Gastrocnemius medialis (tissue), 4 donors: Measurements from ENCODE around the gene CUX1. TPM values are rescaled to one million over a fixed set of nuclear protein-coding genes. Genes with fewer than 3 reads are reported as not detected.
"Not testable (repeated sequence)": the region's sequence is repeated elsewhere in the genome, so short reads cannot be mapped to it uniquely, and the experiment has no call there.

ENCODE experiments used
- ATAC-seq, 2 donors: fragments of 150-250 bp; one replicate each; pipeline ENCODE4 v1.9.1; 2016
- DNase-seq, 2 donors: peaks; one replicate each; pipeline ENCODE4 v3.0.0-alpha.2; 2019
- H3K27ac ChIP-seq, 4 donors: fragments of 200-600 bp; sonication (generic); 1 replicate in 1 of 4; 2 replicates in 3 of 4; pipeline ENCODE4 v1.5.1; 2016 to 2018; ENCODE audit warnings: mild to moderate bottlenecking in 2 of 4, moderate library complexity in 1 of 4
- H3K27me3 ChIP-seq, 3 donors: fragments of 200-600 bp; sonication (generic) in 2 of 3; 1 replicate in 1 of 3; 2 replicates in 2 of 3; pipeline versions ENCODE4 v1.5.1 to v1.6.0; 2016 to 2019; ENCODE audit warnings: mild to moderate bottlenecking in 1 of 3, moderate library complexity in 1 of 3
- H3K36me3 ChIP-seq, 2 donors: fragments of 200-600 bp; sonication (generic) in 1 of 2; one replicate each; pipeline ENCODE4 v1.5.1; 2017 to 2018
- H3K4me1 ChIP-seq, 2 donors: fragments of 200-600 bp; sonication (generic) in 1 of 2; one replicate each; pipeline ENCODE4 v1.5.1; 2016 to 2017; ENCODE audit warnings: mild to moderate bottlenecking in 2 of 2
- H3K4me3 ChIP-seq, 4 donors: fragments of 200-600 bp; sonication (generic) in 3 of 4; 1 replicate in 1 of 4; 2 replicates in 3 of 4; pipeline ENCODE4 v1.5.1; 2016 to 2019; ENCODE audit warnings: mild to moderate bottlenecking in 2 of 4
- H3K9me3 ChIP-seq, 3 donors: fragments of 200-600 bp; sonication (generic) in 2 of 3; 1 replicate in 1 of 3; 2 replicates in 2 of 3; pipeline ENCODE4 v1.5.1; 2016 to 2019
- POLR2A ChIP-seq, 2 donors: fragments of 450-650 bp; IDR thresholded peaks; one replicate each; pipeline ENCODE4 v1.6.1; 2017; ENCODE audit warnings: antibody characterized with exemption in 2 of 2, mild to moderate bottlenecking in 2 of 2, moderate library complexity in 2 of 2
- in situ Hi-C, 4 donors: fragments of 200-750 bp; cut with MboI; loops; one replicate each; pipeline versions ENCODE4 v1.15.0 to v1.8.0; 2017; ENCODE audit warnings: low sequenced_read_pairs in 4 of 4
- intact Hi-C: fragments of 100-400 bp; cut with DNase I; formaldehyde crosslinking; loops from one replicate; pipeline ENCODE4 v1.15.1; 2023; ENCODE audit warnings: low total_unique reads
- total RNA-seq, 4 donors: library from RNA; depleted of rRNA; stranded (reverse); fragments of >200 nt; gene quantifications; one replicate each; pipeline versions ENCODE4 v1.1.0 to v1.2.3, GENCODE V29; 2016
- TF ChIP-seq, protein P1 (sequence below), 5 experiments: fragments of 450-650 bp in 3 of 5; fragments of 200-600 bp in 2 of 5; sonication (generic) in 2 of 5; IDR thresholded peaks in 4 of 5; conservative IDR thresholded peaks in 1 of 5; 1 replicate in 4 of 5; 2 replicates in 1 of 5; pipeline ENCODE4 v1.5.1; 2016 to 2019; ENCODE audit warnings: antibody characterized with exemption in 5 of 5, mild to moderate bottlenecking in 3 of 5, moderate library complexity in 3 of 5

Gene CUX1
- total RNA-seq, 4 donors from 2014 or later = 44.1 to 57.9 (median 54.9) TPM

DNA sequence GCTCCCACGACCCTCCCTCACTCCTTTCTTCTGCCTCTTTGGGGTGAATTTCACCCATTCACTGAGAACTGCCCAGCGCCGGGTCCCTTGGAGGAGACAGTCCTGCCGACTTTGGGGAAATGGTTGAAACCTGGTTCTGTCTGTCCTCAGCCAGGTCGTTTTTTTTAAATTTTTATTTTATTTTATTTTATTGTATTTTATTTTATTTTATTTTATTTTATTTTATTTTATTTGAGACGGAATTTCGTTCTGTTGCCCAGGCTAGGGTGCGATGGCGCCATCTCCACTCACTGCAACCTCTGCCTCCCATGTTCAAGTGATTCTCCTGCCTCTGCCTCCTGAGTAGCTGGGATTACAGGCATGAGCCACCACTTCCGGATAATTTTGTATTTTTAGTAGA is 363.3 kb downstream of the CUX1 start:
- Histone ChIP-seq H3K27me3 (no peaks in the 10 kb centered on the region), H3K27ac (peak overlapping the region in 2 of 4 donors; percentile 77 to 81), H3K4me3 (no peak overlapping the region), H3K9me3 (no peaks in the 10 kb centered on the region), H3K36me3 (peaks cover 0 to 13% of the 10 kb centered on the region in 2 donors), H3K4me1 (peaks cover 17 to 21% of the 10 kb centered on the region in 2 donors)
- ATAC-seq (no peak), DNase-seq (no peak)
- TF ChIP-seq, protein P1, sequence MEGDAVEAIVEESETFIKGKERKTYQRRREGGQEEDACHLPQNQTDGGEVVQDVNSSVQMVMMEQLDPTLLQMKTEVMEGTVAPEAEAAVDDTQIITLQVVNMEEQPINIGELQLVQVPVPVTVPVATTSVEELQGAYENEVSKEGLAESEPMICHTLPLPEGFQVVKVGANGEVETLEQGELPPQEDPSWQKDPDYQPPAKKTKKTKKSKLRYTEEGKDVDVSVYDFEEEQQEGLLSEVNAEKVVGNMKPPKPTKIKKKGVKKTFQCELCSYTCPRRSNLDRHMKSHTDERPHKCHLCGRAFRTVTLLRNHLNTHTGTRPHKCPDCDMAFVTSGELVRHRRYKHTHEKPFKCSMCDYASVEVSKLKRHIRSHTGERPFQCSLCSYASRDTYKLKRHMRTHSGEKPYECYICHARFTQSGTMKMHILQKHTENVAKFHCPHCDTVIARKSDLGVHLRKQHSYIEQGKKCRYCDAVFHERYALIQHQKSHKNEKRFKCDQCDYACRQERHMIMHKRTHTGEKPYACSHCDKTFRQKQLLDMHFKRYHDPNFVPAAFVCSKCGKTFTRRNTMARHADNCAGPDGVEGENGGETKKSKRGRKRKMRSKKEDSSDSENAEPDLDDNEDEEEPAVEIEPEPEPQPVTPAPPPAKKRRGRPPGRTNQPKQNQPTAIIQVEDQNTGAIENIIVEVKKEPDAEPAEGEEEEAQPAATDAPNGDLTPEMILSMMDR (IDR thresholded peaks at IDR 0.05 in 4 of 5, conservative IDR thresholded peaks at IDR 0.05 in 1 of 5) = no peak
- no peak for TF ChIP-seq POLR2A (IDR thresholded peaks at IDR 0.05)
- intact Hi-C loops (loop anchor here (10.0 kb wide), 1 partner anchor 86 kb away; no protein-coding TSS in a partner anchor), in situ Hi-C loops (no loop called here)

DNA sequence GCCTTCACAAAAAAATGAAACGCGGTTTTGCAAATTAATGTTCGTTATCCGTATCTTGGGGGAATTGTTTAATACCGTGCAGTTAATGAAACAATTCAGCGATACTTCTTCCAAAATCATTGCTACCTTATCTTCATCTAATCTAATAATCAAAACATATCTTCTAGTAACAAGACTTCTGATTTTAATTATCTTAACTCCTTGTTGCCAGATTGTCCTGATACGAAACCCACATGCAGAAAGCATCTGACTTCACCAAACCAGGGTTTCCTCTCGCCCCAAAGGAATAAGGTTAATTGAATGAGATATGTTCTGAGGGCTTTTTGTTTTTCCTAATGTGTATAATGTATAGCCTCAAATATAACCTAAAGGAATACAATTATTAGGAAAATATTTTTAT is 364.1 kb downstream of the CUX1 start:
- Histone ChIP-seq H3K4me1 (peaks cover 12 to 14% of the 10 kb centered on the region in 2 donors), H3K27me3 (no peaks in the 10 kb centered on the region), H3K4me3 (no peak overlapping the region), H3K9me3 (no peaks in the 10 kb centered on the region), H3K36me3 (peaks cover 0 to 13% of the 10 kb centered on the region in 2 donors), H3K27ac (peak overlapping the region; percentile 52 to 81 (median 70))
- DNase-seq = no peak
- no peak for ATAC-seq
- TF ChIP-seq POLR2A (IDR thresholded peaks at IDR 0.05) = no peak
- TF ChIP-seq, protein P1 (IDR thresholded peaks at IDR 0.05 in 4 of 5, conservative IDR thresholded peaks at IDR 0.05 in 1 of 5) = no peak
- intact Hi-C loops (loop anchor here (10.0 kb wide), 1 partner anchor 87 kb away; no protein-coding TSS in a partner anchor), in situ Hi-C loops (no loop called here)

DNA sequence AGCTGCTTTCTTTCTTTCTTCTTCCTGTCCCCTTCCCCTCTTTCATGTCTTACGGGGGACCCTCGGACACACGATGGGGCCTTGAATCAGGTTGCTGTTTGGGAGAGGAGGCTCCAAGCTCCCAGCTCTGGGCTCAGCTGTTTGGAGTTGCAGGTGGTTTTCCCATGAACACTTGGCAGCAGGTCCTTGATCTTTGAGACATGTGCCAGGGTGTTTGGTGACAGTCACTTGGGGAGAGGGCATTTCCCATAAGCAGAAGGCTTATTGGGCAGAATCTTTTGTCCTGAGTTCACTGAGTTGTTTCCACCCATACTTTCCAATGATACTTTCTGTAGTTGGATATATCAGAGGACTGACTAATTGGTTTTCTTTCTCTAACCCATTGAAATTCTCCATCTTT is 364.6 kb downstream of the CUX1 start:
- Histone ChIP-seq H3K4me3 (no peak overlapping the region), H3K36me3 (peaks cover 0 to 13% of the 10 kb centered on the region in 2 donors), H3K27ac (peak overlapping the region; percentile 52 to 81 (median 70)), H3K27me3 (no peaks in the 10 kb centered on the region), H3K9me3 (no peaks in the 10 kb centered on the region), H3K4me1 (peaks cover 12 to 14% of the 10 kb centered on the region in 2 donors)
- ATAC-seq (peak; percentile 94 to 97), DNase-seq (peak; percentile 75 to 79)
- TF ChIP-seq POLR2A (IDR thresholded peaks at IDR 0.05) = no peak
- TF ChIP-seq, protein P1 (IDR thresholded peaks at IDR 0.05 in 4 of 5, conservative IDR thresholded peaks at IDR 0.05 in 1 of 5) = no peak
- in situ Hi-C loops (no loop called here), intact Hi-C loops (loop anchor here (10.0 kb wide), 1 partner anchor 87 kb away; no protein-coding TSS in a partner anchor)

DNA sequence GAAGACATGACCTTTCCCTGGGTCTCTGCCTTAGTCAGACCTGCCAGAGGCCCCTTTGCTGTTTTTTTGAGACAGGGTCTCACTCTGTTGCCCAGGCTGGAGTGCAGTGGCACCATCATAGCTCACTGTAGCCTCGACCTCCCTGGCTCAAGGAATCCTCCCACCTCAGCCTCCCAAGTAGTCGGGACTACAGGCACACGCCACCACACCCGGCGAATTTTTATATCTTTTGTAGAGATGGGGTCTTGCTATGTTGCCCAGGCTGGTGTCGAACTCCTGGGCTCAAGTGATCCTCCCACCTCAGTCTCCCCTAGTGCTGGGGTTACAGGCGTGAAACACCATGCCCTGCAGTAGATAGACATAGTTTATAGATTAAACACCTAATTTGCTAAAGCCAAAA is 366.4 kb downstream of the CUX1 start:
- H3K9me3 ChIP-seq, H3K36me3 ChIP-seq, H3K27me3 ChIP-seq, in situ Hi-C loops, H3K27ac ChIP-seq, ATAC-seq, DNase-seq, H3K4me3 ChIP-seq: not testable (repeated sequence)
- intact Hi-C loops = loop anchor here (10.0 kb wide), 1 partner anchor 89 kb away; no protein-coding TSS in a partner anchor
- H3K4me1 ChIP-seq = peaks cover 12 to 14% of the 10 kb centered on the region in 2 donors

DNA sequence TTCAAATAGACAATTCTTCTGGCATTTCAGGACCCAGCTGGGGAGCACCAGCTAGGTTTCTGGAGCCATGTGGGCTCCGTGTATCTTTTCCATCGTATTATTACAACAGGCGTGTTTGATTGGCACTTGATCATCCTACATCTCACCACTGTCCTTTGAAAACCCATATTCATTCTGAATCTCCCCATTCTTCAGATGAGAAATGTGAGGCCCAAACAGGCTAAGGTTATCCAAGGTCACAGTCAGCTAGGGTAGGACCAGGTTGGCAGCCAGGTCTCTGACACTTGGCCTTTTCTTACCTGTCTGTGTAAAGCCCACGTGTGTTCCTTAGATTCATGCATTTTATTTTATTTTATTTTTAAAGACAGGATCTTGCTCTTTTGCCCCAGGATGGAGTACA is 366.9 kb downstream of the CUX1 start:
- ATAC-seq (no peak), DNase-seq (no peak)
- Histone ChIP-seq H3K36me3 (peaks cover 0 to 5% of the 10 kb centered on the region in 2 donors), H3K27ac (no peak overlapping the region), H3K9me3 (no peaks in the 10 kb centered on the region), H3K4me3 (no peak overlapping the region), H3K27me3 (no peaks in the 10 kb centered on the region), H3K4me1 (peaks cover 12 to 14% of the 10 kb centered on the region in 2 donors)
- intact Hi-C loops = loop anchor here (10.0 kb wide), 1 partner anchor 90 kb away; no protein-coding TSS in a partner anchor
- TF ChIP-seq, protein P1 (IDR thresholded peaks at IDR 0.05 in 4 of 5, conservative IDR thresholded peaks at IDR 0.05 in 1 of 5) = no peak
- no peak for TF ChIP-seq POLR2A (IDR thresholded peaks at IDR 0.05)
- in situ Hi-C loops = no loop called here
